Measurements from ENCODE around the gene IRS1. TPM values are rescaled to one million over a fixed set of nuclear protein-coding genes. Genes with fewer than 3 reads are reported as not detected.

The IRS1 gene
- polyA plus RNA-seq, 1 of the 3 experiments (the other 2 are of a cell fraction): 16.5 TPM

GRCh38 chr2:226701052-226701451 lies 98.6 kb downstream of the IRS1 start:
- POLR2A ChIA-PET: no interaction called here

More at GRCh38 chr2:226701052-226701451, 98.6 kb downstream of the IRS1 start:
- no peak for TF ChIP-seq SIN3A (IDR thresholded peaks at IDR 0.05; ENCODE audit: borderline replicate concordance, low read depth, low read length)
- TF ChIP-seq NRF1 (IDR thresholded peaks at IDR 0.05; ENCODE audit: low read depth, low read length): no peak
- no peak for TF ChIP-seq PBX3 (IDR thresholded peaks at IDR 0.05)
- TF ChIP-seq GABPA (IDR thresholded peaks at IDR 0.05; ENCODE audit: low read depth): no peak
- TF ChIP-seq RCOR1 (IDR thresholded peaks at IDR 0.05; ENCODE audit: low read length): no peak
- no peak for TF ChIP-seq POLR2AphosphoS5 (IDR thresholded peaks at IDR 0.05; ENCODE audit: low read depth, low read length)
- no peak for TF ChIP-seq YY1 (IDR thresholded peaks at IDR 0.05; ENCODE audit: low read depth)
- TF ChIP-seq FOXM1 (IDR thresholded peaks at IDR 0.05; ENCODE audit: low read depth): no peak
- no peak for TF ChIP-seq REST (IDR thresholded peaks at IDR 0.05; ENCODE audit: low read depth, low read length)
- TF ChIP-seq FOXJ3 (CRISPR knock-in tag; IDR thresholded peaks at IDR 0.05): no peak
- TF ChIP-seq EZH2phosphoT487 (IDR thresholded peaks at IDR 0.05; ENCODE audit: borderline replicate concordance, low read depth): no peak
- TF ChIP-seq MAX (IDR thresholded peaks at IDR 0.05; ENCODE audit: low read depth): no peak
- TF ChIP-seq GATA2 (CRISPR knock-in tag; IDR thresholded peaks at IDR 0.05): no peak
- TF ChIP-seq USF2 (IDR thresholded peaks at IDR 0.05; ENCODE audit: borderline replicate concordance, low read depth, low read length): no peak
- no peak for TF ChIP-seq MEF2A (IDR thresholded peaks at IDR 0.05; ENCODE audit: borderline replicate concordance, low read depth)
- TF ChIP-seq JUND (IDR thresholded peaks at IDR 0.05): no peak
- no peak for TF ChIP-seq USF1 (IDR thresholded peaks at IDR 0.05; ENCODE audit: borderline replicate concordance, low read depth)
- TF ChIP-seq SMC3 (IDR thresholded peaks at IDR 0.05; ENCODE audit: low read depth, low read length): no peak
- no peak for TF ChIP-seq EP300 (IDR thresholded peaks at IDR 0.05; ENCODE audit: borderline replicate concordance in 1 of 2, low read depth in 1 of 2, low read length in 1 of 2)
- TF ChIP-seq ZBTB33 (IDR thresholded peaks at IDR 0.05; ENCODE audit: borderline replicate concordance, low read depth): no peak
- Histone ChIP-seq H3K4me3 (ENCODE audit: low read depth in 2 of 2, low read length in 1 of 2) (no peak overlapping the region), H2AFZ (ENCODE audit: low read depth) (no peak overlapping the region), H3K4me2 (no peak overlapping the region), H3K9me3 (no peaks in the 10 kb centered on the region), H4K20me1 (ENCODE audit: insufficient read depth) (no peaks in the 10 kb centered on the region), H3K9ac (no peak overlapping the region), H3K79me2 (ENCODE audit: insufficient read depth) (no peaks in the 10 kb centered on the region), H3K27me3 (ENCODE audit: insufficient read depth) (no peaks in the 10 kb centered on the region), H3K36me3 (replicated peaks in 1 of 2; ENCODE audit: control insufficient read depth in 1 of 2, insufficient read depth in 2 of 2, low read length in 1 of 2) (no peaks in the 10 kb centered on the region), H3K9me2 (no peaks in the 10 kb centered on the region), H3K27ac (ENCODE audit: low read depth in 2 of 2, low read length in 1 of 2) (no peak overlapping the region), H3F3A (replicated peaks; ENCODE audit: insufficient read depth) (no peaks in the 10 kb centered on the region), H3K4me1 (ENCODE audit: control insufficient read depth in 1 of 2, insufficient read depth in 2 of 2, low read depth in 1 of 2, low read length in 1 of 2) (no peaks in the 10 kb centered on the region; a peak in 1 of 4 replicates)
- no peak for DNase-seq
- 86% methylated on average over 1 of the region's 1 CpG for WGBS (ENCODE audit: low lambda C conversion rate)
- CTCF ChIA-PET: no interaction called here
